ENCODE measurements around the gene IL32. TPM values are rescaled to one million over a fixed set of nuclear protein-coding genes. Genes with fewer than 3 reads are reported as not detected.
"Not testable (repeated sequence)": the region's sequence is repeated elsewhere in the genome, so short reads cannot be mapped to it uniquely, and the experiment has no call there.

IL32 gene
- total and polyA plus RNA-seq, 8 donors: 151 to 928 (median 274) TPM

- peak in 1 of 6 donors; percentile 7 for DNase-seq
- Histone ChIP-seq H3K4me3 (no peak overlapping the region), H3K4me1 (no peaks in the 10 kb centered on the region), H3K27me3 (no peaks in the 10 kb centered on the region), H3K36me3 (no peaks in the 10 kb centered on the region), H3K9me3 (no peaks in the 10 kb centered on the region), H3K27ac (no peak overlapping the region)
- TF ChIP-seq CTCF (IDR thresholded peaks at IDR 0.05): no peak
- FAIRE-seq: no peak
- ATAC-seq: no peak
- intact Hi-C loops (cut with DNase I): no loop called here
- WGBS, 2 donors: 57 to 62% methylated on average over 7 of the region's 7 CpGs
Measured at GRCh38 chr16:3071655-3072054, 6.2 kb downstream of the IL32 start.

GRCh38 chr16:3072148-3072547, 6.7 kb downstream of the IL32 start:
- ATAC-seq (peak in 3 of 4 donors; percentile 7 to 34 (median 24)), DNase-seq (peak in 1 of 6 donors; percentile 37)
- H3K27me3 ChIP-seq; FAIRE-seq; H3K4me1 ChIP-seq; H3K4me3 ChIP-seq; H3K27ac ChIP-seq; intact Hi-C loops (cut with DNase I); H3K36me3 ChIP-seq; H3K9me3 ChIP-seq: not testable (repeated sequence)
- whole genome bisulfite sequencing, 2 donors: 19 to 44% methylated on average over 2 to 3 of the region's 4 CpGs

GRCh38 chr16:3072576-3073263, 7.3 kb downstream of the IL32 start:
- peak in 1 of 6 donors; percentile 14 for DNase-seq
- H3K4me3 ChIP-seq; H3K36me3 ChIP-seq; H3K4me1 ChIP-seq; intact Hi-C loops (cut with DNase I); H3K9me3 ChIP-seq; FAIRE-seq; H3K27ac ChIP-seq; H3K27me3 ChIP-seq; ATAC-seq: not testable (repeated sequence)
- 57 to 64% methylated on average over 6 to 15 of the region's 18 CpGs for WGBS, 2 donors

GRCh38 chr16:3073448-3073847, 8.0 kb downstream of the IL32 start:
- DNase-seq (peak in 1 of 6 donors; percentile 15), FAIRE-seq (no peak), ATAC-seq (no peak)
- Histone ChIP-seq H3K27me3 (no peaks in the 10 kb centered on the region), H3K4me3 (no peak overlapping the region), H3K9me3 (no peaks in the 10 kb centered on the region), H3K36me3 (no peaks in the 10 kb centered on the region), H3K4me1 (no peaks in the 10 kb centered on the region), H3K27ac (no peak overlapping the region)
- intact Hi-C loops (cut with DNase I): no loop called here
- 70 to 74% methylated on average over 7 of the region's 7 CpGs for WGBS, 2 donors
- no peak for TF ChIP-seq CTCF (IDR thresholded peaks at IDR 0.05)

- no peaks in the 10 kb centered on the region for H3K4me1 ChIP-seq
- DNase-seq: peak in 1 of 6 donors; percentile 30
- no peaks in the 10 kb centered on the region for H3K27me3 ChIP-seq
- FAIRE-seq: no peak
- no peak overlapping the region for H3K4me3 ChIP-seq
- TF ChIP-seq CTCF (IDR thresholded peaks at IDR 0.05): no peak
- H3K27ac ChIP-seq: no peak overlapping the region
- intact Hi-C loops (cut with DNase I): no loop called here
- 52 to 70% methylated on average over 8 to 9 of the region's 9 CpGs for WGBS, 2 donors
- H3K36me3 ChIP-seq: no peaks in the 10 kb centered on the region
- no peaks in the 10 kb centered on the region for H3K9me3 ChIP-seq
- peak in 3 of 4 donors; percentile 9 to 27 (median 18) for ATAC-seq
Measured at GRCh38 chr16:3074860-3075522, 9.6 kb downstream of the IL32 start.

GRCh38 chr16:3075523-3075915, 10.1 kb downstream of the IL32 start:
- FAIRE-seq (no peak), ATAC-seq (no peak), DNase-seq (peak in 1 of 6 donors; percentile 43)
- no peak for TF ChIP-seq CTCF (IDR thresholded peaks at IDR 0.05)
- Histone ChIP-seq H3K36me3 (no peaks in the 10 kb centered on the region), H3K27ac (no peak overlapping the region), H3K9me3 (no peaks in the 10 kb centered on the region), H3K27me3 (no peaks in the 10 kb centered on the region), H3K4me1 (no peaks in the 10 kb centered on the region), H3K4me3 (no peak overlapping the region)
- intact Hi-C loops (cut with DNase I): no loop called here
- 60 to 65% methylated on average over 10 of the region's 10 CpGs for WGBS, 2 donors

- intact Hi-C loops (cut with DNase I); H3K9me3 ChIP-seq; H3K4me1 ChIP-seq; H3K36me3 ChIP-seq; ATAC-seq; FAIRE-seq; H3K4me3 ChIP-seq; H3K27me3 ChIP-seq; H3K27ac ChIP-seq: not testable (repeated sequence)
- WGBS, 2 donors: 85 to 89% methylated on average over 6 of the region's 6 CpGs
- DNase-seq: peak in 1 of 6 donors; percentile 26
Measured at GRCh38 chr16:3075946-3076345, 10.5 kb downstream of the IL32 start.
